Caco-2 (cell line): Measurements from ENCODE around the gene FAM169A. TPM values are rescaled to one million over a fixed set of nuclear protein-coding genes. Genes with fewer than 3 reads are reported as not detected.

Source experiments
- BruUV-seq: library from RNA; stranded (reverse); fragments of 400-500 nt; replicated peaks from 2 replicates; lab custom pipeline; 2021; lab: Mats Ljungman, UMichigan
- CTCF ChIA-PET: fragments of 300-600 bp; sonication (Branson Sonifier 250); formaldehyde crosslinking; loops from one replicate; lab custom pipeline; 2022; ENCODE audit warnings: antibody characterized with exemption; lab: Charles Lee
- POLR2A ChIA-PET: fragments of 300-600 bp; sonication (Branson Sonifier 250); formaldehyde crosslinking; loops from one replicate; lab custom pipeline; 2022; ENCODE audit warnings: antibody characterized with exemption; lab: Charles Lee
- DNase-seq, 2 experiments: peaks; one replicate each; pipeline versions ENCODE4 v3.0.0 to v3.0.0-alpha.2; 2020 to 2022
- H3K27me3 ChIP-seq: replicated peaks from 2 replicates; pipeline ENCODE4 v1.6.0; 2011; ENCODE audit warnings: low read length; ENCODE audit not compliant: control insufficient read depth, insufficient read depth
- H3K36me3 ChIP-seq: 2 replicates; pipeline ENCODE4 v1.5.1; 2011; ENCODE audit warnings: low read length; ENCODE audit not compliant: control insufficient read depth, insufficient read depth
- H3K4me1 ChIP-seq: fragments of 250-450 bp; sonication (Bioruptor Pico); 2 replicates; pipeline ENCODE4 v1.5.1; 2020; ENCODE audit warnings: mild to moderate bottlenecking
- H3K4me3 ChIP-seq: 2 replicates; pipeline ENCODE4 v1.5.1; 2011; ENCODE audit warnings: low read depth, mild to moderate bottlenecking, control low read depth, low read length
- H3K9me3 ChIP-seq: fragments of 250-450 bp; sonication (Bioruptor Pico); 2 replicates; pipeline ENCODE4 v1.5.1; 2020; ENCODE audit warnings: mild to moderate bottlenecking, moderate library complexity
- H3K27ac Mint-ChIP-seq: one replicate; pipeline ENCODE4 v1.8.0; 2022; ENCODE audit warnings: mixed read lengths; ENCODE audit not compliant: unreplicated experiment
- H3K27me3 Mint-ChIP-seq: one replicate; pipeline ENCODE4 v1.8.0; 2022; ENCODE audit warnings: mixed read lengths; ENCODE audit not compliant: insufficient read depth, unreplicated experiment
- H3K36me3 Mint-ChIP-seq: one replicate; pipeline ENCODE4 v1.8.0; 2022; ENCODE audit warnings: mild to moderate bottlenecking, mixed read lengths; ENCODE audit not compliant: insufficient read depth, unreplicated experiment
- H3K4me1 Mint-ChIP-seq: one replicate; pipeline ENCODE4 v1.8.0; 2022; ENCODE audit warnings: low read depth, mixed read lengths; ENCODE audit not compliant: unreplicated experiment
- H3K4me3 Mint-ChIP-seq: one replicate; pipeline ENCODE4 v1.8.0; 2022; ENCODE audit warnings: mild to moderate bottlenecking, moderate library complexity, mixed read lengths; ENCODE audit not compliant: unreplicated experiment
- H3K9me3 Mint-ChIP-seq: one replicate; pipeline ENCODE4 v1.8.0; 2022; ENCODE audit warnings: mixed read lengths; ENCODE audit not compliant: unreplicated experiment
- intact Hi-C: fragments of 100-400 bp; cut with micrococcal nuclease; formaldehyde crosslinking; loops from one replicate; pipeline ENCODE4 v1.10.0; 2022; ENCODE audit not compliant: unreplicated experiment
- total RNA-seq: library from RNA; stranded (reverse); gene quantifications from 2 replicates; pipeline ENCODE4 v1.2.3, GENCODE V29; 2022
- TF ChIP-seq, protein P1 (sequence below), 2 experiments: fragments of 200-600 bp in 1 of 2; IDR thresholded peaks; 1 replicate in 1 of 2; 2 replicates in 1 of 2; pipeline versions ENCODE4 v1.5.1 to v1.8.0; 2011 to 2022; ENCODE audit warnings: antibody characterized with exemption in 1 of 2, control low read depth in 1 of 2, inconsistent platforms in 1 of 2, low read depth in 1 of 2, low read length in 1 of 2, mild to moderate bottlenecking in 1 of 2, moderate library complexity in 1 of 2; ENCODE audit not compliant: insufficient read depth in 1 of 2, severe bottlenecking in 1 of 2, unreplicated experiment in 1 of 2

The FAM169A gene
- total RNA-seq, 1 experiment from 2014 or later = 14.4 TPM

DNA sequence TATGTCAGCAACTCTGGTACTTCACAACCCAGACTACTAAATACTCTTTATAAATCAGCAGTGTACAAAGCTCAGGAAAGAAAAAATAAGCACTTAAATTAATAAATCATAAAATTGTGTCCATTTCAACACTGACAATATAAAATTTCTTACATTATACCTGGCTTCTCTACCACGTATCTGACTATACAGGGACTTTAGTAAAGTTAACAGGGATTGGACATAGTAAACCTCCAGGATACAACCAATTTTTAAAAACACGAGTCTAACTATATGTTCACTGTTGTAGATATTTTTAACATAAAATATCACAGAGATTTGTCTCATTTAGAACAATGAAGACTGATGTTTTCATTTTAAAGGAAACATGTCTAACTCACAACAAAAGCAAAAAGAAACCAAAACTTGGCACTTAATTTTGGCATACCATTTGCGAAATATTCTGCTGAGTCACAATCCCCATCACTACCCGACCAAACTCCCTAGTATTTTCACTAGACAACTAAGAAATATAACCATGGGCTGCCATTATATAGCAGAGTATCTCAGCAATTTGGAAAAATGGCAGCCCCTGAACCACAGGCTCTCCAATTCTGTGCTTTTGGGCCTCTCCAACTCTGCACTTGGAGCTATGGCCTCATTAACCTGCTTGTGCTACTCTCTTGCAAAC is 14.4 kb downstream of the FAM169A start:
- POLR2A ChIA-PET = no interaction called here

DNA sequence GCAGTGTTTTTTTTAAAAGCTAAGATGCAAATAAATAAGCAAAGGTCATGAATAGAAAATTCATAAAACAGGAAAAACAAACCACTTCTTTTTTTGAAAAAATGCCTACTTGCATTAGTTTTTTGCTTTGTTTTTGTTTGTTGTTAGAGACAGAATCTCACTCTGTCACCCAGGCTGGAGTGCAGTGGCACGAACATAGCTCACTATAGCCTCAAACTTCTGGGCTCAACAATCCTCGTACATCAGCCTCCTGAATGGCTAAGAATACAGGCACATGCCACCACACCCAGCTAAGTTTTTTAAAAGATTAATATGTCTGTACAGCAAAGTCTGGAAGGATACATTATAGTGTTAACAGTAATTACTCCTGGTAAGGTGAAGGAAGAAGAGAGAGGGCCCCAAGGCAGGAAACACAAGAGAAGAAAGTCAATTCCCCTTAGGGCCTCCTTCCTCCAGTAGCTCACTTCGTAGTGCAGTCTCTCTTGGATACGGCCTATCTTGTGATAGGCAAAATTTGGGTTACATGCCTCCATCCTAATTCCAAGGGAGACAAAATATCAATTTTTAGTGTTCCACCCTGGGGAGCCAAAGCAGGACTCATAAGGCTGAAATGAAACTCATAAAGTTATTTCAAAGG is 15.3 kb downstream of the FAM169A start:
- Mint-ChIP-seq H3K9me3 (peaks cover 9% of the 10 kb centered on the region), H3K27me3 (no peaks in the 10 kb centered on the region), H3K4me3 (no peak overlapping the region), H3K27ac (no peak overlapping the region), H3K4me1 (peaks cover 15% of the 10 kb centered on the region), H3K36me3 (no peaks in the 10 kb centered on the region)
- CTCF ChIA-PET = interaction anchor here (0.6 kb wide), 1 partner anchor 75 kb away, joined by 4 read pairs; no protein-coding TSS in a partner anchor
- TF ChIP-seq, protein P1, sequence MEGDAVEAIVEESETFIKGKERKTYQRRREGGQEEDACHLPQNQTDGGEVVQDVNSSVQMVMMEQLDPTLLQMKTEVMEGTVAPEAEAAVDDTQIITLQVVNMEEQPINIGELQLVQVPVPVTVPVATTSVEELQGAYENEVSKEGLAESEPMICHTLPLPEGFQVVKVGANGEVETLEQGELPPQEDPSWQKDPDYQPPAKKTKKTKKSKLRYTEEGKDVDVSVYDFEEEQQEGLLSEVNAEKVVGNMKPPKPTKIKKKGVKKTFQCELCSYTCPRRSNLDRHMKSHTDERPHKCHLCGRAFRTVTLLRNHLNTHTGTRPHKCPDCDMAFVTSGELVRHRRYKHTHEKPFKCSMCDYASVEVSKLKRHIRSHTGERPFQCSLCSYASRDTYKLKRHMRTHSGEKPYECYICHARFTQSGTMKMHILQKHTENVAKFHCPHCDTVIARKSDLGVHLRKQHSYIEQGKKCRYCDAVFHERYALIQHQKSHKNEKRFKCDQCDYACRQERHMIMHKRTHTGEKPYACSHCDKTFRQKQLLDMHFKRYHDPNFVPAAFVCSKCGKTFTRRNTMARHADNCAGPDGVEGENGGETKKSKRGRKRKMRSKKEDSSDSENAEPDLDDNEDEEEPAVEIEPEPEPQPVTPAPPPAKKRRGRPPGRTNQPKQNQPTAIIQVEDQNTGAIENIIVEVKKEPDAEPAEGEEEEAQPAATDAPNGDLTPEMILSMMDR (IDR thresholded peaks at IDR 0.05; ENCODE audit: insufficient read depth in 1 of 2, low read depth in 1 of 2, low read length in 1 of 2, severe bottlenecking in 1 of 2, unreplicated experiment in 1 of 2) = no peak
- no peak for DNase-seq
- H3K4me1 ChIP-seq = peaks cover 12% of the 10 kb centered on the region
- peaks cover under 1% of the 10 kb centered on the region for H3K9me3 ChIP-seq
- no TSS peak for BruUV-seq
- intact Hi-C loops = no loop called here
- H3K36me3 ChIP-seq = no peaks in the 10 kb centered on the region
- POLR2A ChIA-PET = no interaction called here
- no peaks in the 10 kb centered on the region for H3K27me3 ChIP-seq
- H3K4me3 ChIP-seq = no peak overlapping the region

More for the DNA sequence above, 14.4 kb downstream of the FAM169A start:
- Mint-ChIP-seq H3K9me3 (peaks cover 9% of the 10 kb centered on the region), H3K27me3 (no peaks in the 10 kb centered on the region), H3K36me3 (no peaks in the 10 kb centered on the region), H3K4me3 (no peak overlapping the region), H3K4me1 (peaks cover 15% of the 10 kb centered on the region), H3K27ac (no peak overlapping the region)
- TF ChIP-seq, protein P1 (IDR thresholded peaks at IDR 0.05; ENCODE audit: insufficient read depth in 1 of 2, low read depth in 1 of 2, low read length in 1 of 2, severe bottlenecking in 1 of 2, unreplicated experiment in 1 of 2) = no peak
- H3K36me3 ChIP-seq = no peaks in the 10 kb centered on the region
- peaks cover 12% of the 10 kb centered on the region for H3K4me1 ChIP-seq
- CTCF ChIA-PET = no interaction called here
- peaks cover 6% of the 10 kb centered on the region for H3K9me3 ChIP-seq
- DNase-seq = no peak
- BruUV-seq = no TSS peak
- H3K4me3 ChIP-seq = no peak overlapping the region
- H3K27me3 ChIP-seq = no peaks in the 10 kb centered on the region
- intact Hi-C loops = no loop called here

DNA sequence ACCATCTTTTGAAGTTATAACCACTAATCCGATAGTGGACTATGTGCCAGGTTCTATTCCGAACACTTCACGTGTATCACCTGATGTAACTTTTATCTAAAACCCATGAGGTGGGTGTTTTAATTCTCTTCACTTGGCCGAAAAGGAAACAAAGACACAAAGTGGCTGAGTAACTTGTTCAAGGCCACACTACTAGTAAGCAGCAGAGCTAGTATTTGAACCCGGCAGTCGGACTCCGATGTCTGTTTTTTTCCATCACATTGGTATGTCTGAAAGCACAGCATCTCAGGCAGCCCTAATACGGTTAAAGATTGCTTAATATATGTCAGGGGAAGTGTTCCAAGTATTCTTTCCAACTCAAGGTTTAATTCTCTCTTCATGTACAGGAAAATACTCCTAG is 16.2 kb downstream of the FAM169A start:
- H3K4me1 Mint-ChIP-seq = peaks cover 15% of the 10 kb centered on the region
- Histone ChIP-seq H3K36me3 (no peaks in the 10 kb centered on the region), H3K9me3 (no peaks in the 10 kb centered on the region), H3K4me1 (peaks cover 12% of the 10 kb centered on the region), H3K27me3 (no peaks in the 10 kb centered on the region), H3K4me3 (no peak overlapping the region)
- POLR2A ChIA-PET = no interaction called here
- no peak for DNase-seq
- BruUV-seq = no TSS peak
- CTCF ChIA-PET = no interaction called here
- no peaks in the 10 kb centered on the region for H3K27me3 Mint-ChIP-seq
- no peak overlapping the region for H3K4me3 Mint-ChIP-seq
- TF ChIP-seq, protein P1 (IDR thresholded peaks at IDR 0.05; ENCODE audit: insufficient read depth in 1 of 2, low read depth in 1 of 2, low read length in 1 of 2, severe bottlenecking in 1 of 2, unreplicated experiment in 1 of 2) = no peak
- H3K36me3 Mint-ChIP-seq = no peaks in the 10 kb centered on the region
- peaks cover 9% of the 10 kb centered on the region for H3K9me3 Mint-ChIP-seq
- intact Hi-C loops = no loop called here
- H3K27ac Mint-ChIP-seq = no peak overlapping the region
